DMS153 (cell line): ENCODE results near the gene COMMD9.

Experiments used
- DNase-seq: peaks from one replicate; lab custom pipeline; 2025; lab: John Stamatoyannopoulos, UW

The COMMD9 gene

GRCh38 chr11:36296884-36297543 lies 7.8 kb upstream of the COMMD9 start:
- DNase-seq: no peak

DNA sequence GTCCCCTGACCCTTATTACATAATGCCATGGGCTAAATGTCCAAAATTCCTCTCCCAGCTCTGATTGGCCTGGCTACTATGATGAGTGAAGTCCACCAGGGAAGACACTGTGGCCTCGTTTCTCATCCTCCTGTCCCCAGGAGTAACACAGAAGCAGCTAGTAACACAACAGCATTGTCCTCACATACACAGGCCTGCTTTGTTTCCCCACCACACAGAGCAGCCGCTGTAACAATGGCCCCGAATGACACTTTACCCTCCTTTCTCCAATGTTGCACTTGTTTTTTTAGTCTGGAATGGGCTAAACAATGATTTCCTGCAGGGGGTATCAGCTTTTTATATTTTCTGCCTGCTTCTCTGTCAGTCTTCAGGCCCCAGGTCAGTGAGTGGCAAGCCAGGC lies 6.7 kb upstream of the COMMD9 start, which contains the start of gene PRR5L:
PRR5L (plus strand) TSS at position 363 of the 400 bp plus-strand sequence. CDS start 104,834 bp downstream, outside the sequence.
- DNase-seq: no peak

GRCh38 chr11:36292311-36292722 lies 3.1 kb upstream of the COMMD9 start:
- DNase-seq: no peak

- no peak for DNase-seq
Observed at GRCh38 chr11:36288442-36289225, 590 bp downstream of the COMMD9 start.

- DNase-seq: no peak
Observed at GRCh38 chr11:36282926-36283325, 6.3 kb downstream of the COMMD9 start.

GRCh38 chr11:36281850-36282249 lies 7.4 kb downstream of the COMMD9 start:
- DNase-seq: no peak

DNA sequence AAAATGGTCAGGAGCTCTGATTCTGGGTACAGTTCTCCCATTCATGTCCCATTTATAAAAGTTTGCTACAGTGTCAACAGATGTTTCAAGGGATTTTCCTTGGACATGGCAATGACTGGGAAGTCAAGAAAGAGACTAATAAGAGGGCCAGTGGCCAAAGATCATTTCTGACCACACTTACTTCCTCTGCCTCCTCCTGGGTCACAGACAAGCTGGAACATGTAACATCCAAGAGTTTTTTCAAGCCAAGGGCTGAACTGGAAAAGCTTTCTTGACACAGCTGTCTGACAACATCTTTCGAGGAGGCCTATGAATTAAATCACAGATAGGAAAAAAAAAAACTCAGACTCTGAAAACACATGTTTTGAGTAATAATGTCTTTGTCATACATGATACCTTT lies 8.7 kb downstream of the COMMD9 start:
- no peak for DNase-seq

DNA sequence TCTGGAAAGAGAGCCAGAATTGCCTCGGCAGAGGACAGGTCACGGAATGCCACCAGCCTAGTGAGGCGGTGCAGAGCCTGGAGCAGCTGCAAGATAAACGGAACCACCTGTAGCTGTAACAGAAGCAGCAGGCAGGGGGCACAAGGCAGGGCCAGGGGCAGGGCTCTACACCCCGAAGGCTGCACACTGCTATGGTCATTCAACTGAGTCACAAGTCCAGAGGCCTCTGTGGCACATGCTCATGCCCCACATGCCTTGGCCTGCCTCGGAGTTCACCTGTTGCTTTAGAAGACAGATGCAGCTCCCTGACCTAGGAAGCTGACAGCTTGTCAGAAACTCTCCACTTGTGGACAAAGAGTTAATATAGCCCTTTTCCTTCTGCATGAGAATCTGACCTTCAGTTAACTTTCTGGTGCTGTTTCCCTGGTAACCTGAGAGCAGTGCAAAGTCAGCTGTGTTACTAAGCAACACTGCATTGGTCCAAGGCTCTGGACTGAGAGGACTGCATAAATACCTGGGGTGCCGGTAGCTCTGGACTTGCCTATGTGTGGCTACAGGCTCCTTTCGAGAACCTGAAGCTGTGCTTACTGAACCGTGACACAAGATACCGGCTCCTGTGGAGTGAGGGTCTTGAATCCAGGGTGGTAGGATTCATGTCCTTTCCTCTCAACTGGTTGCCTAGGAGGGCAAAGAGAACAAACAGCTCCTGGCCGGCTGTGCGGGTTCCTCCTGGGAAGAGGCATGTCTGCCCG lies 10.5 kb downstream of the COMMD9 start:
- DNase-seq: no peak

- no peak for DNase-seq
Observed at GRCh38 chr11:36274414-36274813, 14.8 kb downstream of the COMMD9 start.

GRCh38 chr11:36273110-36273509 lies 16.1 kb downstream of the COMMD9 start:
- DNase-seq: peak; percentile 46

- DNase-seq: no peak
Observed at GRCh38 chr11:36271794-36272407, 17.3 kb downstream of the COMMD9 start.

DNA sequence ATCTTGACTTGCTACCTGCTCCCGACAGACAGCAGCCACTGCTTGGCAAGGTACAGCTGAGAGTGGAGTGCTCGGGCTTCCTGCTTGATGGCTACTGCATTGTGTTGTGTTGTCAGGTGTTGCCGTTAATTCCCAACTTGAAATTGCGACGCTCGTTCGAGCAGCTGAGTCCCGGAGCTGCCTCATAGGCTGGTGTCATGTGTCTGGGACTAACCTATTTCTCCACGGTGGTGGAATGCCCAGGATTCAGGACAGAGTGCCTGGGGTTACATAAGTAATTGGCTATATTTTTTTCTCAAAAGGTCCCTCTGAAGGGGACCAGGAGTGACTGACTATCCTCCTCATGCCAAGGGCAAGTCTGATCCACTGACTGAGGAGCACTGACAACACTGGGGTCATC lies 18.5 kb downstream of the COMMD9 start:
- DNase-seq: no peak

- DNase-seq: no peak
Observed at GRCh38 chr11:36268337-36268985, 20.8 kb downstream of the COMMD9 start.

DNA sequence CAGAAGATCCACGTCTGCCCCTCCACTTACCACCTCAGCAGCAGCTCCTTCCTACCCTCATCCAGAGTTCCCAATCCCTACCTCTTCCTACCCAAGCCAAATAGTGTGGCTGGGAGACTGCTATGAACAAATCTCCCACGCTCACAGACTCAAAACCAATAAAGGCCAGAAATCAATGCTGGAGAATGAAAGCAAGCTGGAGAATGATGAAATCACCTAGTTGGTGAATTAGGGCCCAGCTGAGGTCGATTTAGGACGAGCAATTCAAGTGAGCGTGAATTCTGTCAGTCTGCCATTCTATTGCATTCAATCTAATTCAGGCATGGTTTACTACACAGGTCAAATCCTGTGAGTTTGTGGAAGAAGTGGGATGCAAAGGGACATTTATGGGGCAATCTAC lies 22.5 kb downstream of the COMMD9 start:
- no peak for DNase-seq

DNA sequence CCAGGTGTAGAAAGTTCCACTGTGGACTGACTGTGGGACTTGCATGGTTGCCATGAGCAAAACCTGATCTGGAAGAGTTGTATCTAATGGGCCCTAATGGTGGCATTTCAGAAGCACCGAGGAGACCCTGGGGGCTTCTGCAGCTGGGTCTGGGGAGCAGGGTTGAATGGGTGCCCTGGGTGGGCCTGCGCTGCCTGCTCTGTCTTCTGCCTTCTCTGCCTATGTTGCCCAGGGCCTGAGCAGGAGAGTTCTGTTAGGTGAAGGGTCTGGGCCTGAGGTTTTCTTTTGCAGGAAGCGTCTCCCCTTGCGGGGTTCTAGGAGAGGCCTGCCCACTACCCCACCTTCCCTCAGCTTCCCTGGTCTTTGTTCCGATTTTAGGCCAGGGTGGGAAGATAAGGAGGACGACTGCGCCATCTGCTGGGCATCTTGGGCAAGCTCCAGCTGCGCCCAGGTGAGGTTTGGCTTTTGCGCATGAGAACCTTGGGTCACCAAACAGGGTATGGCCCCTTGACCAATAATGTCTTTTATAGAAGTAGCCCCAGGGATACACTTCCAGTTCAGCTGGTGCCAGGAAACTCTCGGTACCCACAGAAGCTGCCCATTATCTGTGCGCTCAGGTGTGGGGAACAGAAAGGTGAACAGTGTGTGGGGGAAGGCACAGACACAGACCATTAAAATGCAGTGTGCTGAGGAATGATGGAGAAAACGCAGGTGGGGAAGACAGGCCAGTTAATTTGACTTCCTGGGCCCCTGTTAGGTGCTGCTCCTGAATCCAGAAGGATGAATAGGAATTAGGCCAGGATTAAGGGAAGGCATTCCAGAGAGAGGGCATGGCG lies 23.2 kb downstream of the COMMD9 start:
- peak; percentile 7 for DNase-seq

GRCh38 chr11:36264973-36265344 lies 24.3 kb downstream of the COMMD9 start:
- no peak for DNase-seq

DNA sequence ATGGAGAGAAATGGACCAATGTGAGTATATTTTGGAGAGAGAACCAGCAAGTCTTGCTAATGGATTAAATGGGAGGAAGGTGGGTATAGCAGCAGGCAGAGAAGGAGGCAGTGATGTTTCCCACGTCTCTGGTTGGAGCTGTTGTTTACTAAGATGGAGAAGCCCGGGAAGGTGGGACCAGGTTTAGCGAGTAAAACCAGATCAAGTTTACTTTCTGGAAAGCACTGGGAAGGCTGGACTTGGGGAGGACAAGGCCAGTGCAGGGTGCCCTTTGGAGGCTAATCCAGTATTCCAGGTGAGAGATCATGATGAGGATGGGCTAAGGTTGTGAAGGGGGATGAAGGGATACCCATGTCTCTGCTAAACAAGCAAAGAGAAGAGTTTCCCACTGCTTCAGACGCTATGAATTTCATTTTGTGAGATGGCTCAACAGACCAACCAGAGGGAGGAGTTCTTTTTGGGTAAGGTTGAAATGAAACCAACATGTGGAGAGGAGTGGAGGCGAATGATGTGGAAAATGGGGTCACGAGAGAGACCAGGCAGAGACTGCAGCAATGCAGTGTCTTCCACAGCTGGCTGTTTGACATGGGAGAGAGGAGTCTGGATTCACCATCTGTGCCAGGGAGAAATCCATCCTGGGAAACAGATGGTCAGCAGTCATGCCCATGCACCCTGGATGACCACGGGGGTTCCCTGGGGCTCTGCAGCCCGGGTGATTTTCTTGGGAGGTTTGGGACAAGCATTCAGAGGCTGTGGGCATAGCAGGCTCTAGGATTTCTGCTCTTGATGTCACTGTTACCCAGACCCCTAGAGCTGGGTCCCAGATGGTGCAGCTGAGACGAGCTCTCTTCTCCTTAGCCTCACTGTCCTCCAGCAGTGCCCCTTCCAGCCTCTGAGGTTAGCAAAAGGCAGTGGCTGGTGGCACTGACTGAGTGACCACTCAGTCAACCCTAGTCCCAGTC lies 24.9 kb downstream of the COMMD9 start:
- DNase-seq: no peak

GRCh38 chr11:36261094-36261493 lies 28.1 kb downstream of the COMMD9 start:
- DNase-seq: no peak

- DNase-seq: peak; percentile 11
Observed at GRCh38 chr11:36258730-36259360, 30.4 kb downstream of the COMMD9 start.
